GM20000 (cell line): Measurements from ENCODE around the gene ROBO2.

Experiments
- DNase-seq: peaks from one replicate; pipeline ENCODE4 v3.0.0; 2012; ENCODE audit warnings: low spot score
- CTCF ChIP-seq: IDR thresholded peaks from 2 replicates; pipeline ENCODE4 v1.5.1; 2012; ENCODE audit warnings: mild to moderate bottlenecking, control low read depth; ENCODE audit errors: extremely low read depth, missing control alignments

Gene ROBO2

GRCh38 chr3:77081240-77081661 is 41.4 kb downstream of the ROBO2 start:
- no peak for DNase-seq
- no peak for TF ChIP-seq CTCF

- TF ChIP-seq CTCF, result no peak
Observed at GRCh38 chr3:77084511-77084910, 44.6 kb downstream of the ROBO2 start.

GRCh38 chr3:77086408-77086807 is 46.5 kb downstream of the ROBO2 start:
- TF ChIP-seq CTCF, result no peak
- DNase-seq, result no peak

More at GRCh38 chr3:77084511-77084910, 44.6 kb downstream of the ROBO2 start:
- DNase-seq, result no peak

- TF ChIP-seq CTCF, result no peak
- DNase-seq, result no peak
Observed at GRCh38 chr3:77091809-77092208, 51.9 kb downstream of the ROBO2 start.

GRCh38 chr3:77093101-77093500 is 53.2 kb downstream of the ROBO2 start:
- no peak for TF ChIP-seq CTCF
- DNase-seq, result no peak

GRCh38 chr3:77096145-77096544 is 56.2 kb downstream of the ROBO2 start:
- no peak for TF ChIP-seq CTCF
- DNase-seq, result no peak

- no peak for DNase-seq
- no peak for TF ChIP-seq CTCF
Observed at GRCh38 chr3:77096966-77097890, 57.3 kb downstream of the ROBO2 start.
